ENCODE results near the gene BARHL1. TPM values are rescaled to one million over a fixed set of nuclear protein-coding genes. Genes with fewer than 3 reads are reported as not detected.
A peak's percentile ranks its signal among the peaks of the same experiment; 100 is the strongest.

Gene BARHL1
- total and polyA plus RNA-seq, 2 of the 13 experiments (the other 11 are each of a cell fraction or from before 2014, with no cell fraction given): not detected

GRCh38 chr9:132575005-132575609 lies 7.3 kb upstream of the BARHL1 start (continued):
- TF ChIP-seq, protein P1, sequence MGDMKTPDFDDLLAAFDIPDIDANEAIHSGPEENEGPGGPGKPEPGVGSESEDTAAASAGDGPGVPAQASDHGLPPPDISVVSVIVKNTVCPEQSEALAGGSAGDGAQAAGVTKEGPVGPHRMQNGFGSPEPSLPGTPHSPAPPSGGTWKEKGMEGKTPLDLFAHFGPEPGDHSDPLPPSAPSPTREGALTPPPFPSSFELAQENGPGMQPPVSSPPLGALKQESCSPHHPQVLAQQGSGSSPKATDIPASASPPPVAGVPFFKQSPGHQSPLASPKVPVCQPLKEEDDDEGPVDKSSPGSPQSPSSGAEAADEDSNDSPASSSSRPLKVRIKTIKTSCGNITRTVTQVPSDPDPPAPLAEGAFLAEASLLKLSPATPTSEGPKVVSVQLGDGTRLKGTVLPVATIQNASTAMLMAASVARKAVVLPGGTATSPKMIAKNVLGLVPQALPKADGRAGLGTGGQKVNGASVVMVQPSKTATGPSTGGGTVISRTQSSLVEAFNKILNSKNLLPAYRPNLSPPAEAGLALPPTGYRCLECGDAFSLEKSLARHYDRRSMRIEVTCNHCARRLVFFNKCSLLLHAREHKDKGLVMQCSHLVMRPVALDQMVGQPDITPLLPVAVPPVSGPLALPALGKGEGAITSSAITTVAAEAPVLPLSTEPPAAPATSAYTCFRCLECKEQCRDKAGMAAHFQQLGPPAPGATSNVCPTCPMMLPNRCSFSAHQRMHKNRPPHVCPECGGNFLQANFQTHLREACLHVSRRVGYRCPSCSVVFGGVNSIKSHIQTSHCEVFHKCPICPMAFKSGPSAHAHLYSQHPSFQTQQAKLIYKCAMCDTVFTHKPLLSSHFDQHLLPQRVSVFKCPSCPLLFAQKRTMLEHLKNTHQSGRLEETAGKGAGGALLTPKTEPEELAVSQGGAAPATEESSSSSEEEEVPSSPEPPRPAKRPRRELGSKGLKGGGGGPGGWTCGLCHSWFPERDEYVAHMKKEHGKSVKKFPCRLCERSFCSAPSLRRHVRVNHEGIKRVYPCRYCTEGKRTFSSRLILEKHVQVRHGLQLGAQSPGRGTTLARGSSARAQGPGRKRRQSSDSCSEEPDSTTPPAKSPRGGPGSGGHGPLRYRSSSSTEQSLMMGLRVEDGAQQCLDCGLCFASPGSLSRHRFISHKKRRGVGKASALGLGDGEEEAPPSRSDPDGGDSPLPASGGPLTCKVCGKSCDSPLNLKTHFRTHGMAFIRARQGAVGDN (CRISPR knock-in tag; IDR thresholded peaks at IDR 0.05): peak; percentile 39
- TF ChIP-seq, protein P2, sequence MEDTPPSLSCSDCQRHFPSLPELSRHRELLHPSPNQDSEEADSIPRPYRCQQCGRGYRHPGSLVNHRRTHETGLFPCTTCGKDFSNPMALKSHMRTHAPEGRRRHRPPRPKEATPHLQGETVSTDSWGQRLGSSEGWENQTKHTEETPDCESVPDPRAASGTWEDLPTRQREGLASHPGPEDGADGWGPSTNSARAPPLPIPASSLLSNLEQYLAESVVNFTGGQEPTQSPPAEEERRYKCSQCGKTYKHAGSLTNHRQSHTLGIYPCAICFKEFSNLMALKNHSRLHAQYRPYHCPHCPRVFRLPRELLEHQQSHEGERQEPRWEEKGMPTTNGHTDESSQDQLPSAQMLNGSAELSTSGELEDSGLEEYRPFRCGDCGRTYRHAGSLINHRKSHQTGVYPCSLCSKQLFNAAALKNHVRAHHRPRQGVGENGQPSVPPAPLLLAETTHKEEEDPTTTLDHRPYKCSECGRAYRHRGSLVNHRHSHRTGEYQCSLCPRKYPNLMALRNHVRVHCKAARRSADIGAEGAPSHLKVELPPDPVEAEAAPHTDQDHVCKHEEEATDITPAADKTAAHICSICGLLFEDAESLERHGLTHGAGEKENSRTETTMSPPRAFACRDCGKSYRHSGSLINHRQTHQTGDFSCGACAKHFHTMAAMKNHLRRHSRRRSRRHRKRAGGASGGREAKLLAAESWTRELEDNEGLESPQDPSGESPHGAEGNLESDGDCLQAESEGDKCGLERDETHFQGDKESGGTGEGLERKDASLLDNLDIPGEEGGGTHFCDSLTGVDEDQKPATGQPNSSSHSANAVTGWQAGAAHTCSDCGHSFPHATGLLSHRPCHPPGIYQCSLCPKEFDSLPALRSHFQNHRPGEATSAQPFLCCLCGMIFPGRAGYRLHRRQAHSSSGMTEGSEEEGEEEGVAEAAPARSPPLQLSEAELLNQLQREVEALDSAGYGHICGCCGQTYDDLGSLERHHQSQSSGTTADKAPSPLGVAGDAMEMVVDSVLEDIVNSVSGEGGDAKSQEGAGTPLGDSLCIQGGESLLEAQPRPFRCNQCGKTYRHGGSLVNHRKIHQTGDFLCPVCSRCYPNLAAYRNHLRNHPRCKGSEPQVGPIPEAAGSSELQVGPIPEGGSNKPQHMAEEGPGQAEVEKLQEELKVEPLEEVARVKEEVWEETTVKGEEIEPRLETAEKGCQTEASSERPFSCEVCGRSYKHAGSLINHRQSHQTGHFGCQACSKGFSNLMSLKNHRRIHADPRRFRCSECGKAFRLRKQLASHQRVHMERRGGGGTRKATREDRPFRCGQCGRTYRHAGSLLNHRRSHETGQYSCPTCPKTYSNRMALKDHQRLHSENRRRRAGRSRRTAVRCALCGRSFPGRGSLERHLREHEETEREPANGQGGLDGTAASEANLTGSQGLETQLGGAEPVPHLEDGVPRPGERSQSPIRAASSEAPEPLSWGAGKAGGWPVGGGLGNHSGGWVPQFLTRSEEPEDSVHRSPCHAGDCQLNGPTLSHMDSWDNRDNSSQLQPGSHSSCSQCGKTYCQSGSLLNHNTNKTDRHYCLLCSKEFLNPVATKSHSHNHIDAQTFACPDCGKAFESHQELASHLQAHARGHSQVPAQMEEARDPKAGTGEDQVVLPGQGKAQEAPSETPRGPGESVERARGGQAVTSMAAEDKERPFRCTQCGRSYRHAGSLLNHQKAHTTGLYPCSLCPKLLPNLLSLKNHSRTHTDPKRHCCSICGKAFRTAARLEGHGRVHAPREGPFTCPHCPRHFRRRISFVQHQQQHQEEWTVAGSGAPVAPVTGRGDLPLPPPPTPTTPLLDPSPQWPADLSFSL (CRISPR knock-in tag; IDR thresholded peaks at IDR 0.05): no peak
- no peak for TF ChIP-seq ZFX (CRISPR knock-in tag; IDR thresholded peaks at IDR 0.05; ENCODE audit: low read depth)
- TF ChIP-seq, protein P3, sequence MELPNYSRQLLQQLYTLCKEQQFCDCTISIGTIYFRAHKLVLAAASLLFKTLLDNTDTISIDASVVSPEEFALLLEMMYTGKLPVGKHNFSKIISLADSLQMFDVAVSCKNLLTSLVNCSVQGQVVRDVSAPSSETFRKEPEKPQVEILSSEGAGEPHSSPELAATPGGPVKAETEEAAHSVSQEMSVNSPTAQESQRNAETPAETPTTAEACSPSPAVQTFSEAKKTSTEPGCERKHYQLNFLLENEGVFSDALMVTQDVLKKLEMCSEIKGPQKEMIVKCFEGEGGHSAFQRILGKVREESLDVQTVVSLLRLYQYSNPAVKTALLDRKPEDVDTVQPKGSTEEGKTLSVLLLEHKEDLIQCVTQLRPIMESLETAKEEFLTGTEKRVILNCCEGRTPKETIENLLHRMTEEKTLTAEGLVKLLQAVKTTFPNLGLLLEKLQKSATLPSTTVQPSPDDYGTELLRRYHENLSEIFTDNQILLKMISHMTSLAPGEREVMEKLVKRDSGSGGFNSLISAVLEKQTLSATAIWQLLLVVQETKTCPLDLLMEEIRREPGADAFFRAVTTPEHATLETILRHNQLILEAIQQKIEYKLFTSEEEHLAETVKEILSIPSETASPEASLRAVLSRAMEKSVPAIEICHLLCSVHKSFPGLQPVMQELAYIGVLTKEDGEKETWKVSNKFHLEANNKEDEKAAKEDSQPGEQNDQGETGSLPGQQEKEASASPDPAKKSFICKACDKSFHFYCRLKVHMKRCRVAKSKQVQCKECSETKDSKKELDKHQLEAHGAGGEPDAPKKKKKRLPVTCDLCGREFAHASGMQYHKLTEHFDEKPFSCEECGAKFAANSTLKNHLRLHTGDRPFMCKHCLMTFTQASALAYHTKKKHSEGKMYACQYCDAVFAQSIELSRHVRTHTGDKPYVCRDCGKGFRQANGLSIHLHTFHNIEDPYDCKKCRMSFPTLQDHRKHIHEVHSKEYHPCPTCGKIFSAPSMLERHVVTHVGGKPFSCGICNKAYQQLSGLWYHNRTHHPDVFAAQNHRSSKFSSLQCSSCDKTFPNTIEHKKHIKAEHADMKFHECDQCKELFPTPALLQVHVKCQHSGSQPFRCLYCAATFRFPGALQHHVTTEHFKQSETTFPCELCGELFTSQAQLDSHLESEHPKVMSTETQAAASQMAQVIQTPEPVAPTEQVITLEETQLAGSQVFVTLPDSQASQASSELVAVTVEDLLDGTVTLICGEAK (IDR thresholded peaks at IDR 0.05): no peak
- TF ChIP-seq, protein P3 (CRISPR knock-in tag; IDR thresholded peaks at IDR 0.05): no peak
- no peak for TF ChIP-seq ZNF143 (CRISPR knock-in tag; IDR thresholded peaks at IDR 0.05)
- no peak for TF ChIP-seq ZNF431 (CRISPR knock-in tag; IDR thresholded peaks at IDR 0.05; ENCODE audit: borderline replicate concordance, low read depth)

Data from HepG2 (cell line).